Spleen (tissue), 7 donors: ENCODE results near the gene NEK10.

ENCODE experiments used
- CTCF ChIP-seq, 11 experiments: fragments of 200-600 bp in 7 of 11; fragments of 450-650 bp in 4 of 11; sonication (generic) in 4 of 11; IDR thresholded peaks in 8 of 11; conservative IDR thresholded peaks in 3 of 11; 1 replicate in 7 of 11; 2 replicates in 4 of 11; pipeline versions ENCODE4 v1.4.0 to v1.8.0; 2016 to 2021; ENCODE audit warnings: antibody characterized with exemption in 11 of 11, inconsistent platforms in 4 of 11, mild to moderate bottlenecking in 1 of 11
- POLR2AphosphoS5 ChIP-seq, 3 donors: sonication (generic); formaldehyde crosslinking; IDR thresholded peaks; one replicate each; pipeline ENCODE4 v1.5.1; 2017; ENCODE audit warnings: antibody characterized with exemption in 3 of 3
- donor health status: DM: no; HTN: no; CAD: no; lungs with moderate emphysema.
- donor health status: DM: no; HTN: no; CAD: no.
- donor health status: DM: no; HTN: no; CAD: no.

- TF ChIP-seq CTCF (IDR thresholded peaks at IDR 0.05 in 8 of 11, conservative IDR thresholded peaks at IDR 0.05 in 3 of 11) (no peak), POLR2AphosphoS5 (IDR thresholded peaks at IDR 0.05) (no peak)
These were observed 241.3 kb downstream of the NEK10 start for GRCh38 chr3:27127879-27128278.
